HepG2 (cell line): ENCODE results near the gene PRKCE. TPM values are rescaled to one million over a fixed set of nuclear protein-coding genes. Genes with fewer than 3 reads are reported as not detected.

ENCODE experiments used
- ATAC-seq: fragments of 200-7000 bp; cut with Tn5 transposase; 3 replicates; pipeline ENCODE4 v1.9.1; 2020; ENCODE audit warnings: mild to moderate bottlenecking, moderate library complexity
- BruUV-seq: library from RNA; stranded (reverse); fragments of 400-500 nt; replicated peaks from 2 replicates; lab custom pipeline; 2021; lab: Mats Ljungman, UMichigan
- CTCF ChIA-PET: fragments of 300-600 bp; formaldehyde crosslinking; extraction: SDS; loops from one replicate; lab custom pipeline; 2021; ENCODE audit warnings: low total read pairs, inconsistent platforms, low intra/inter-chr PET ratio; lab: Yijun Ruan, JAX
- POLR2A ChIA-PET: fragments of 350-600 bp; sonication (Branson Sonifier 250); formaldehyde crosslinking; loops from one replicate; lab custom pipeline; 2020; ENCODE audit warnings: antibody characterized with exemption, inconsistent platforms; lab: Yijun Ruan, JAX
- DNase-seq: peaks from one replicate; pipeline ENCODE4 v3.0.0-alpha.2; 2015; ENCODE audit warnings: low spot score
- FAIRE-seq: peaks from 3 replicates; lab custom pipeline; 2011; peaks lifted over from hg19 to GRCh38; lab: Jason Lieb, UNC
- H2AFZ ChIP-seq: one replicate; pipeline ENCODE4 v1.6.1; 2011; ENCODE audit warnings: low read length, inconsistent platforms
- H3K27ac ChIP-seq: fragments of 300-600 bp; 3 replicates; pipeline ENCODE4 v1.8.0; 2011; ENCODE audit warnings: mixed run types, mild to moderate bottlenecking, mixed read lengths, low read length, inconsistent platforms; ENCODE audit not compliant: insufficient read depth; ENCODE audit errors: extremely low read length
- H3K27me3 ChIP-seq, 2 experiments: fragments of 200-600 bp in 1 of 2; 2 replicates in 1 of 2; 3 replicates in 1 of 2; pipeline versions ENCODE4 v1.6.0 to v1.8.0; 2011; ENCODE audit warnings: low read length in 2 of 2, mild to moderate bottlenecking in 2 of 2, moderate library complexity in 2 of 2, inconsistent platforms in 1 of 2; ENCODE audit not compliant: insufficient read depth in 2 of 2, control insufficient read depth in 1 of 2
- H3K36me3 ChIP-seq, 2 experiments: fragments of 200-600 bp in 1 of 2; replicated peaks in 1 of 2; 2 replicates in 1 of 2; 3 replicates in 1 of 2; pipeline versions ENCODE4 v1.5.1 to v1.8.0; 2011; ENCODE audit warnings: low read length in 2 of 2, inconsistent platforms in 1 of 2; ENCODE audit not compliant: insufficient read depth in 2 of 2, control insufficient read depth in 1 of 2
- H3K4me1 ChIP-seq: 2 replicates; pipeline ENCODE4 v1.5.1; 2012; ENCODE audit warnings: low read length, inconsistent platforms; ENCODE audit not compliant: insufficient read depth
- H3K4me2 ChIP-seq: 2 replicates; pipeline ENCODE4 v1.6.0; 2011; ENCODE audit warnings: low read depth, low read length, inconsistent platforms
- H3K4me3 ChIP-seq, 3 experiments: fragments of 200-600 bp in 1 of 3; sonication (generic), shearing (Covaris generic) in 1 of 3; replicated peaks in 1 of 3; 2 replicates each; pipeline ENCODE4 v1.5.1; 2011 to 2016; ENCODE audit warnings: low read length in 3 of 3, inconsistent platforms in 2 of 3, low read depth in 2 of 3, mild to moderate bottlenecking in 2 of 3, control low read depth in 1 of 3, mixed read lengths in 1 of 3; ENCODE audit not compliant: insufficient read depth in 1 of 3
- H3K79me2 ChIP-seq: one replicate; pipeline ENCODE4 v1.6.1; 2011; ENCODE audit warnings: low read length, inconsistent platforms; ENCODE audit not compliant: insufficient read depth
- H3K9ac ChIP-seq: 2 replicates; pipeline ENCODE4 v1.6.0; 2011; ENCODE audit warnings: mild to moderate bottlenecking, low read depth, low read length, inconsistent platforms; ENCODE audit not compliant: insufficient read depth
- H3K9me3 ChIP-seq: 2 replicates; pipeline ENCODE4 v1.5.1; 2012; ENCODE audit warnings: mild to moderate bottlenecking, low read length
- H4K20me1 ChIP-seq: 2 replicates; pipeline ENCODE4 v1.6.0; 2011; ENCODE audit warnings: inconsistent platforms, mild to moderate bottlenecking, low read length, moderate library complexity; ENCODE audit not compliant: insufficient read depth
- ARHGAP35 ChIP-seq: sonication (generic); formaldehyde crosslinking; IDR thresholded peaks from 2 replicates; pipeline ENCODE4 v1.9.0; 2022; ENCODE audit warnings: mild to moderate bottlenecking, inconsistent platforms, moderate library complexity, missing genetic modification reagents, borderline replicate concordance
- CBX1 ChIP-seq: IDR thresholded peaks from one replicate; pipeline ENCODE4 v1.6.1; 2016; ENCODE audit warnings: antibody characterized with exemption, low read depth
- EHMT2 ChIP-seq: fragments of 200-600 bp; sonication (generic); IDR thresholded peaks from 2 replicates; pipeline ENCODE4 v1.7.0; 2017; ENCODE audit warnings: antibody characterized with exemption, low read depth, low read length, borderline replicate concordance
- GTF2F1 ChIP-seq: fragments of 150-350 bp; IDR thresholded peaks from 2 replicates; pipeline ENCODE4 v1.6.1; 2014; ENCODE audit warnings: low read length
- HMG20A ChIP-seq: IDR thresholded peaks from 2 replicates; pipeline ENCODE4 v1.6.1; 2016; ENCODE audit warnings: borderline replicate concordance
- HNRNPK ChIP-seq: fragments of 200-400 bp; formaldehyde crosslinking; IDR thresholded peaks from 2 replicates; pipeline ENCODE4 v1.6.1; 2018; ENCODE audit warnings: low read length, low read depth, moderate library complexity, mild to moderate bottlenecking; ENCODE audit not compliant: poor library complexity, severe bottlenecking
- NR2F2 ChIP-seq: IDR thresholded peaks from 2 replicates; pipeline ENCODE4 v1.6.1; 2012; ENCODE audit warnings: low read depth, inconsistent platforms, borderline replicate concordance
- POLR2AphosphoS5 ChIP-seq: IDR thresholded peaks from 2 replicates; pipeline ENCODE4 v1.6.1; 2012; ENCODE audit warnings: low read depth, low read length
- SMYD3 ChIP-seq: sonication (generic); formaldehyde crosslinking; IDR thresholded peaks from 2 replicates; pipeline ENCODE4 v1.8.1; 2023; ENCODE audit warnings: mild to moderate bottlenecking, missing genetic modification reagents
- TAF1 ChIP-seq: sonication (generic); formaldehyde crosslinking; IDR thresholded peaks from 2 replicates; pipeline ENCODE4 v1.4.0; 2020; ENCODE audit warnings: missing genetic modification reagents
- ZNF121 ChIP-seq: sonication (generic); formaldehyde crosslinking; IDR thresholded peaks from 2 replicates; pipeline ENCODE4 v1.5.0; 2020; ENCODE audit warnings: mild to moderate bottlenecking, missing genetic modification reagents
- WGBS: methylation state at CpG from one replicate; pipeline ENCODE4 v1.1.6; 2017; ENCODE audit warnings: low lambda C conversion rate; 5-methylcytosine and 5-hydroxymethylcytosine counted together
- in situ Hi-C: cut with HindIII; loops from 2 replicates; pipeline ENCODE4 v1.10.0; 2017; ENCODE audit warnings: low pct_unique_long_range_greater_than_20kb; ENCODE audit not compliant: extremely low pct_ligation_motif_present
- intact Hi-C: fragments of 100-400 bp; cut with micrococcal nuclease; formaldehyde crosslinking; loops from one replicate; pipeline ENCODE4 v1.10.0; 2022; ENCODE audit not compliant: unreplicated experiment
- polyA plus RNA-seq, 8 experiments: library from polyadenylated mRNA; depleted of rRNA in 3 of 8; stranded (reverse) in 7 of 8; unstranded in 1 of 8; fragments of >200 nt; fragmentation: Illumina TruSeq in 4 of 8; extraction: Trizol in 4 of 8; gene quantifications; 2 replicates each; pipeline versions ENCODE4 v1.2.1 to v1.2.3, GENCODE V29; 2011 to 2016; ENCODE audit warnings: low read depth in 4 of 8, missing spikeins in 1 of 8, mixed read lengths in 1 of 8; ENCODE audit not compliant: insufficient read depth in 1 of 8
- total RNA-seq, 5 experiments: library from RNA; depleted of rRNA; stranded (reverse); fragments of >200 nt; fragmentation: Illumina TruSeq; extraction: Trizol; gene quantifications; 2 replicates each; pipeline ENCODE4 v1.2.3, GENCODE V29; 2016; ENCODE audit warnings: low read depth in 1 of 5
- TF ChIP-seq, protein P1 (sequence below): sonication (generic); formaldehyde crosslinking; IDR thresholded peaks from 2 replicates; pipeline ENCODE4 v1.8.0; 2022; ENCODE audit warnings: mild to moderate bottlenecking, missing genetic modification reagents; ENCODE audit not compliant: insufficient replicate concordance

PRKCE gene
- total and polyA plus RNA-seq, 2 of the 13 experiments (the other 11 are each of a cell fraction or from before 2014, with no cell fraction given), result 1.0 to 3.9 TPM

DNA sequence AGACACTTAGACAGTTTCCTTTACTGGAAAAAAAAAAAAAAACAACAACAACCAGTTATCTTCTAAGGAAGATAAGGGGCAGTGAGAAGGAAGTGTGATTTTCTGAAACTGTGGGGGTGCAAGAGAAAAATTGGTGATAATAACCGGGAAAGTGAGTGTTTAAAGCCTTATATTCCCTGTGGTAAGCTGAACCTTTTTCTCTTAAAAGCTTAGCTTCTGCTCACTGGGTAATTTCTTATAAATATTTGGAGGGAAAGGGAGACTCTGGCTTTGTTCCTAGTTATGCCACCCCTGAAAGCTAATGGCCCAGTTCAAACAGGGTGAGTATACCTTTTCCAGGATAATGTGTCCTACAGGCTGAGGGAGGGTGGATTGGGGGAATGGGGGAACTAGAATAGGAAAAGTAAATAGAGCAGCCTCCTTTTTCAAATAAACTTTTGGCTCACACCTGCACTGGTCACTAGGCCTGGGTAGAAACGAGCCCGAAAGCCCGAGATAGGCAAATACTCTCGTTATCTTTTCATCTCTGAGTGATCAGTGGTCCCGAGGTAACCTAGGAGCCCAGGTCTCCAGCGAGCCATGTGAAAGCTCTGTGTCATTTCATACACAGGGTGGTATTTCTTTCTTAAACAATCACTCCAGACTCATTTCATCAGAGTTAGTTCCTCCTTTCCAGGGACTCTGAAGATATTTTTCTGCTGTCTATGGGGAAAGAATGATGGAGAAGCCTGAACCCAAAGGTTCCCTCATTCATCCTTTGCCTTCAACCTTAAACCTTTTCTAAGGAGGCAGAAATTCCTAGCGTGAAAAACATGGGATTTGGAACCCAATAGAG lies 24.9 kb upstream of the PRKCE start:
- H2AFZ ChIP-seq, result no peak overlapping the region
- no peaks in the 10 kb centered on the region for H3K9me3 ChIP-seq
- no peak overlapping the region for H3K27ac ChIP-seq
- no peaks in the 10 kb centered on the region for H4K20me1 ChIP-seq
- H3K9ac ChIP-seq, result no peak overlapping the region
- intact Hi-C loops, result no loop called here
- peaks cover 0 to 14% of the 10 kb centered on the region in 2 experiments; a peak in 2 of 5 replicates for H3K27me3 ChIP-seq
- no TSS peak for BruUV-seq
- H3K4me2 ChIP-seq, result no peak overlapping the region
- peaks cover 10% of the 10 kb centered on the region; the same call in 1 of the 2 replicates for H3K4me1 ChIP-seq
- H3K36me3 ChIP-seq, result no peaks in the 10 kb centered on the region
- ATAC-seq (no peak), FAIRE-seq (no peak), DNase-seq (no peak)
- WGBS, result 10% methylated on average over 8 of the region's 8 CpGs
- in situ Hi-C loops, result no loop called here
- ChIA-PET CTCF (no interaction called here), POLR2A (no interaction called here)
- H3K79me2 ChIP-seq, result no peaks in the 10 kb centered on the region
- TF ChIP-seq HNRNPK (peak; percentile 53), NR2F2 (no peak)
- H3K4me3 ChIP-seq, result no peak overlapping the region

GRCh38 chr2:45627911-45628310 lies 23.6 kb upstream of the PRKCE start:
- TF ChIP-seq CBX1 (no peak), POLR2AphosphoS5 (no peak), EHMT2 (no peak), ZNF121 (no peak), GTF2F1 (no peak), ARHGAP35 (CRISPR knock-in tag) (no peak), TAF1 (no peak), SMYD3 (no peak), HMG20A (no peak)
- TF ChIP-seq, protein P1, sequence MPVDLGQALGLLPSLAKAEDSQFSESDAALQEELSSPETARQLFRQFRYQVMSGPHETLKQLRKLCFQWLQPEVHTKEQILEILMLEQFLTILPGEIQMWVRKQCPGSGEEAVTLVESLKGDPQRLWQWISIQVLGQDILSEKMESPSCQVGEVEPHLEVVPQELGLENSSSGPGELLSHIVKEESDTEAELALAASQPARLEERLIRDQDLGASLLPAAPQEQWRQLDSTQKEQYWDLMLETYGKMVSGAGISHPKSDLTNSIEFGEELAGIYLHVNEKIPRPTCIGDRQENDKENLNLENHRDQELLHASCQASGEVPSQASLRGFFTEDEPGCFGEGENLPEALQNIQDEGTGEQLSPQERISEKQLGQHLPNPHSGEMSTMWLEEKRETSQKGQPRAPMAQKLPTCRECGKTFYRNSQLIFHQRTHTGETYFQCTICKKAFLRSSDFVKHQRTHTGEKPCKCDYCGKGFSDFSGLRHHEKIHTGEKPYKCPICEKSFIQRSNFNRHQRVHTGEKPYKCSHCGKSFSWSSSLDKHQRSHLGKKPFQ (CRISPR knock-in tag), result no peak
- TF ChIP-seq, all 625 proteins: peak for 0
- Histone ChIP-seq H3K27ac (no peak overlapping the region), H3K4me2 (no peak overlapping the region), H3K27me3 (peaks cover 0 to 14% of the 10 kb centered on the region in 2 experiments; a peak in 3 of 5 replicates), H3K4me3 (no peak overlapping the region), H4K20me1 (no peaks in the 10 kb centered on the region), H2AFZ (no peak overlapping the region), H3K9ac (no peak overlapping the region), H3K36me3 (no peaks in the 10 kb centered on the region), H3K4me1 (peaks cover 10% of the 10 kb centered on the region; the same call in 1 of the 2 replicates), H3K79me2 (no peaks in the 10 kb centered on the region), H3K9me3 (no peaks in the 10 kb centered on the region)
- no TSS peak for BruUV-seq
- intact Hi-C loops (no loop called here), in situ Hi-C loops (no loop called here)
- FAIRE-seq (no peak), DNase-seq (no peak), ATAC-seq (no peak)
- 15% methylated on average over 1 of the region's 1 CpG for WGBS
- ChIA-PET CTCF (no interaction called here), POLR2A (interaction anchor here (0.8 kb wide), 1 partner anchor 17 kb away, joined by 3 read pairs; the partner anchor contains the start of gene SRBD1)
